IMR-90 (cell line): ENCODE results near the gene INSYN1.

Experiments
- BHLHE40 ChIP-seq: fragments of 150-350 bp; IDR thresholded peaks from 2 replicates; pipeline ENCODE4 v1.6.1; 2016; ENCODE audit warnings: mild to moderate bottlenecking, low read depth, low read length
- CEBPB ChIP-seq: IDR thresholded peaks from 2 replicates; pipeline ENCODE4 v1.6.1; 2012; ENCODE audit warnings: low read depth, low read length, improper control_type of control experiment
- CHD1 ChIP-seq: IDR thresholded peaks from 2 replicates; pipeline ENCODE4 v1.6.1; 2012; ENCODE audit warnings: low read depth, low read length, improper control_type of control experiment
- CTCF ChIP-seq: conservative IDR thresholded peaks from 2 replicates; pipeline ENCODE4 v1.5.1; 2012; ENCODE audit warnings: mild to moderate bottlenecking, low read depth, low read length, improper control_type of control experiment
- FOS ChIP-seq: fragments of 150-350 bp; IDR thresholded peaks from 2 replicates; pipeline ENCODE4 v1.6.1; 2016; ENCODE audit warnings: low read depth, low read length
- MAFK ChIP-seq: IDR thresholded peaks from 2 replicates; pipeline ENCODE4 v1.6.1; 2012; ENCODE audit warnings: low read depth, low read length, improper control_type of control experiment
- MAZ ChIP-seq: IDR thresholded peaks from 2 replicates; pipeline ENCODE4 v1.6.1; 2012; ENCODE audit warnings: low read depth, mild to moderate bottlenecking, low read length, improper control_type of control experiment, moderate library complexity, borderline replicate concordance
- MXI1 ChIP-seq: IDR thresholded peaks from 2 replicates; pipeline ENCODE4 v1.6.1; 2012; ENCODE audit warnings: low read depth, mild to moderate bottlenecking, low read length, moderate library complexity, borderline replicate concordance
- POLR2A ChIP-seq: IDR thresholded peaks from 2 replicates; pipeline ENCODE4 v1.6.1; 2012; ENCODE audit warnings: mild to moderate bottlenecking, low read depth, low read length
- RCOR1 ChIP-seq: IDR thresholded peaks from 2 replicates; pipeline ENCODE4 v1.6.1; 2012; ENCODE audit warnings: mild to moderate bottlenecking, low read length, improper control_type of control experiment; ENCODE audit not compliant: insufficient replicate concordance

GRCh38 chr15:73794443-73795133, 41.4 kb upstream of the INSYN1 start:
- TF ChIP-seq CEBPB, result no peak
- TF ChIP-seq BHLHE40, result no peak
- no peak for TF ChIP-seq RCOR1
- no peak for TF ChIP-seq MAFK
- no peak for TF ChIP-seq FOS
- no peak for TF ChIP-seq POLR2A
- no peak for TF ChIP-seq CHD1
- TF ChIP-seq CTCF, result no peak
- TF ChIP-seq MXI1, result no peak
- TF ChIP-seq MAZ, result no peak
